Dendritic cell treated with granulocyte-macrophage colony-stimulating factor and Interleukin-4, amounts not matched to agents 40 ng/mL and 50 ng/mL, for 4 days (primary cell): Measurements from ENCODE around the gene AKAP12.
A peak's percentile ranks its signal among the peaks of the same experiment; 100 is the strongest.

Experiments used
- H3K27ac Mint-ChIP-seq: one replicate; pipeline ENCODE4 v1.8.0; 2022; ENCODE audit warnings: mild to moderate bottlenecking, mixed read lengths
- H3K27me3 Mint-ChIP-seq: one replicate; pipeline ENCODE4 v1.8.0; 2022; ENCODE audit warnings: mild to moderate bottlenecking, mixed read lengths
- H3K36me3 Mint-ChIP-seq: one replicate; pipeline ENCODE4 v1.8.0; 2022; ENCODE audit warnings: low read depth, mixed read lengths
- H3K4me1 Mint-ChIP-seq: one replicate; pipeline ENCODE4 v1.8.0; 2022; ENCODE audit warnings: low read depth, mixed read lengths
- H3K4me3 Mint-ChIP-seq: one replicate; pipeline ENCODE4 v1.8.0; 2022; ENCODE audit warnings: mild to moderate bottlenecking, moderate library complexity, mixed read lengths
- H3K9me3 Mint-ChIP-seq: one replicate; pipeline ENCODE4 v1.8.0; 2022; ENCODE audit warnings: mixed read lengths
- intact Hi-C: fragments of 100-400 bp; cut with micrococcal nuclease; formaldehyde crosslinking; loops from one replicate; pipeline ENCODE4 v1.15.0; 2022

Gene AKAP12

GRCh38 chr6:151225919-151226318, 13.8 kb upstream of the AKAP12 start:
- H3K4me1 Mint-ChIP-seq, result peaks cover 12% of the 10 kb centered on the region
- H3K27me3 Mint-ChIP-seq, result no peaks in the 10 kb centered on the region
- H3K36me3 Mint-ChIP-seq, result no peaks in the 10 kb centered on the region
- no peak overlapping the region for H3K4me3 Mint-ChIP-seq
- H3K9me3 Mint-ChIP-seq, result no peaks in the 10 kb centered on the region
- intact Hi-C loops, result no loop called here
- H3K27ac Mint-ChIP-seq, result no peak overlapping the region

DNA sequence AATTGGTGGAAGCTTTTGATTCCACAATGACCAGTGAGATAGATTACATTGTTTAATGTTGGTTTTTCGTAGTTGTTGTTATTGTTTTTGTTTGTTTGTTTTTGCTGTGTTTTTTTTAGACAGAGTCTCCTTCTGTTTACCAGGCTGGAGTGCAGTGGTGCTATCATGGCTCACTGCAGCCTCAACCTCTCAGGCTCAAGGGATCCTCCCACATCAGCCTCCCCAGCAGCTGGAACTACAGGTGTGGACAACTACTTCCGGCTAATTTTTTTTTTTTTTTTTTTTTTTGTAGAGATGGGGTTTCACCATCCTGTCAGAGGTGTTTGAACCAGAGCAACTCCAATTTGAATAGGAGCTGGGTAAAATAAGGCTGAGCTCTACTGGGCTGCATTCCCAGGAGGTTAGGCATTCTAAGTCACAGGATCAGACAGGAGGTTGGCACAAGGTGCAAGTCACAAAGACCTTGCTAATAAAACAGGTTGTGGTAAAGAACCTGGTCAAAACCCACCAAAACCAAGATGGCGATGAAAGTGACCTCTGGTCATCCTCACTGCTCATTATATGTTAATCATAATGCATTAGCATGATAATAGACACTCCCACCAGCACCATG, 10.9 kb upstream of the AKAP12 start:
- H3K4me1 Mint-ChIP-seq, result peaks cover 12% of the 10 kb centered on the region
- intact Hi-C loops, result no loop called here
- H3K9me3 Mint-ChIP-seq, result no peaks in the 10 kb centered on the region
- H3K27ac Mint-ChIP-seq, result no peak overlapping the region
- H3K36me3 Mint-ChIP-seq, result no peaks in the 10 kb centered on the region
- peaks cover 5% of the 10 kb centered on the region for H3K27me3 Mint-ChIP-seq
- H3K4me3 Mint-ChIP-seq, result no peak overlapping the region

GRCh38 chr6:151229401-151230276, 10.1 kb upstream of the AKAP12 start:
- H3K4me1 Mint-ChIP-seq, result peaks cover 12% of the 10 kb centered on the region
- peaks cover 9% of the 10 kb centered on the region for H3K27me3 Mint-ChIP-seq
- no peaks in the 10 kb centered on the region for H3K9me3 Mint-ChIP-seq
- no peak overlapping the region for H3K4me3 Mint-ChIP-seq
- peak overlapping the region; percentile 52 for H3K27ac Mint-ChIP-seq
- intact Hi-C loops, result no loop called here
- H3K36me3 Mint-ChIP-seq, result no peaks in the 10 kb centered on the region

- Mint-ChIP-seq H3K4me1 (peaks cover 12% of the 10 kb centered on the region), H3K27me3 (peaks cover 12% of the 10 kb centered on the region), H3K36me3 (no peaks in the 10 kb centered on the region), H3K9me3 (no peaks in the 10 kb centered on the region), H3K4me3 (no peak overlapping the region), H3K27ac (no peak overlapping the region)
- intact Hi-C loops, result no loop called here
These were observed 9.5 kb upstream of the AKAP12 start for GRCh38 chr6:151230277-151230577.

GRCh38 chr6:151232899-151233298, 6.9 kb upstream of the AKAP12 start:
- Mint-ChIP-seq H3K27me3 (peaks cover 20% of the 10 kb centered on the region), H3K36me3 (no peaks in the 10 kb centered on the region), H3K9me3 (no peaks in the 10 kb centered on the region), H3K27ac (no peak overlapping the region), H3K4me1 (peaks cover 12% of the 10 kb centered on the region), H3K4me3 (no peak overlapping the region)
- intact Hi-C loops, result no loop called here

- peaks cover 28% of the 10 kb centered on the region for H3K27me3 Mint-ChIP-seq
- H3K4me1 Mint-ChIP-seq, result peaks cover 12% of the 10 kb centered on the region
- no peaks in the 10 kb centered on the region for H3K9me3 Mint-ChIP-seq
- no peak overlapping the region for H3K4me3 Mint-ChIP-seq
- intact Hi-C loops, result no loop called here
- no peaks in the 10 kb centered on the region for H3K36me3 Mint-ChIP-seq
- H3K27ac Mint-ChIP-seq, result no peak overlapping the region
These were observed 6.0 kb upstream of the AKAP12 start for GRCh38 chr6:151233731-151234130.

- Mint-ChIP-seq H3K27me3 (peaks cover 57% of the 10 kb centered on the region), H3K27ac (no peak overlapping the region), H3K4me1 (no peaks in the 10 kb centered on the region), H3K36me3 (no peaks in the 10 kb centered on the region), H3K9me3 (no peaks in the 10 kb centered on the region), H3K4me3 (no peak overlapping the region)
- intact Hi-C loops, result no loop called here
These were observed 2.9 kb upstream of the AKAP12 start for GRCh38 chr6:151236668-151237401.

DNA sequence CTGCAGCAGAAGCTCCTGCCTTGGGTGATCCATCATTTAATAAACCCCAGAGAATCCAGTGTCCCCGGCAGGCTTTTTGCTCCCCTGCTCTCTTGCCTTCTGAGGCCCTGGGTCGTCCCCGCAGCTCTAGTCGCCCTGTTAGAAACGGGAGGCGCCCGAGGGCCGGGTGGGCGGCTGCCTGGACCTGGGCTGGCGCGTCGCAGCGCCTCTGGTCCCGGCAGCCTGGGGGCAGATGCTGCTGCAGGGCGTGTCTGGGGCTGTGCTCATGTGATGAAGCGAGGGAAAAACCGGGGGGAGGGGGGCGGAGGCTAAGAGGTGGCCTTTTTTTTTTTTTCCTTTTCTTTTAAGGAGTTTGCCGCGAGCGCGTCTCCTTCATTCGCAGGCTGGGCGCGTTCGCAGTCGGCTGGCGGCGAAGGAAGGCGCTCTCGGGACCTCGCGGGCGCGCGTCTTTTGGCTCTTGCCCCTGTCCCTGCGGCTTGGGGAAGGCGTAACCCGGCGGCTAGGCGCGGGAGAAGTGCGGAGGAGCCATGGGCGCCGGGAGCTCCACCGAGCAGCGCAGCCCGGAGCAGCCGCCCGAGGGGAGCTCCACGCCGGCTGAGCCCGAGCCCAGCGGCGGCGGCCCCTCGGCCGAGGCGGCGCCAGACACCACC, 394 bp downstream of the AKAP12 start:
- Mint-ChIP-seq H3K27me3 (peaks cover 74% of the 10 kb centered on the region), H3K4me3 (peak overlapping the region; percentile 70), H3K27ac (no peak overlapping the region), H3K4me1 (no peaks in the 10 kb centered on the region), H3K9me3 (no peaks in the 10 kb centered on the region), H3K36me3 (no peaks in the 10 kb centered on the region)
- intact Hi-C loops, result loop anchor here (1.0 kb wide), 1 partner anchor 24 kb away; no protein-coding TSS in a partner anchor

DNA sequence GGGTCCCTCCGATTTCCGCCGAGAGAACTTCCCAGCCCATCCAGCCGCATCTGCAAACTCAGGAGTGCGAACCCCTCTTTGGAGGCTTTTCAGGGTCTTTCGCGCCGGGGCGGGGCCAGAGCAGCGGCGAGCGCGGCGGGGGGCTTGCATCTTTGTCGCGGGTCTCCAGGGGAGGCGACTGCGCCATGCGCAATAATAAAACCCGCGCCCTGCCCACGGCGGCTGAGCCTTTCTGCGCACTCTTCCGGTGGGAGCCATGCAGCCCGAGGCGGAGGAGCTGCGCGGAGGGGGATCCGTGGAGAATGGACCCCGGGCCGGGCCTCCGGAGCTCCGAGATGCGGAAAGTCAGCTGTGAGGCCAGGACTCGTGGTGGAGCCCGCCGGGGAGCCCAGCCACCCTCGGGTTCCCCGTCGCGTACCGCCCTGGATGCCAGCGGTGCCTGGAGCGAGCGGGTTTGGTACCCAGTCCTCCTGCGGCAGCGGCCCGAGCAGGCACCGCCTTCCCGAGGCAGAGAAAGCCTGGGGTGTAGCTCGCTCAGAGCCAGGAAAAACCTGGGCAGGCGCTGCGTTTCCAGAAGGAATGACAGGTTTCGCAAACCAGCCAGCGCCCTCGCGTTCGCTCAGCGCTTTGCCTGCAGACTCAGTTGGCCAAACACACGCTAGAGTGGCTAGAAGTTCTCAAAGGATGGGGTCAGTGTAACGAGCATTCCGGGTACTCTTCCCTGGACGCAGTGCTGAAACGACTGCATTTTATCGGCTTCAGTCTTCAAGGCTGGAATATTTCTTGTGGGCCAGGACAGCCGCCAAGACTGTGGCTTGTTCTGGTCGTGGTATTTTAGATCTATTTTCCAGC, 1.2 kb downstream of the AKAP12 start:
- Mint-ChIP-seq H3K4me3 (no peak overlapping the region), H3K27ac (no peak overlapping the region), H3K27me3 (peaks cover 74% of the 10 kb centered on the region), H3K36me3 (no peaks in the 10 kb centered on the region), H3K4me1 (no peaks in the 10 kb centered on the region), H3K9me3 (no peaks in the 10 kb centered on the region)
- intact Hi-C loops, result loop anchor here (1.0 kb wide), 1 partner anchor 23 kb away; no protein-coding TSS in a partner anchor

- no peaks in the 10 kb centered on the region for H3K36me3 Mint-ChIP-seq
- H3K4me3 Mint-ChIP-seq, result no peak overlapping the region
- no peaks in the 10 kb centered on the region for H3K4me1 Mint-ChIP-seq
- H3K27ac Mint-ChIP-seq, result no peak overlapping the region
- H3K27me3 Mint-ChIP-seq, result peaks cover 77% of the 10 kb centered on the region
- intact Hi-C loops, result no loop called here
- no peaks in the 10 kb centered on the region for H3K9me3 Mint-ChIP-seq
These were observed 2.1 kb downstream of the AKAP12 start for GRCh38 chr6:151241853-151242252.

GRCh38 chr6:151242420-151242861, 2.7 kb downstream of the AKAP12 start:
- Mint-ChIP-seq H3K36me3 (no peaks in the 10 kb centered on the region), H3K4me1 (no peaks in the 10 kb centered on the region), H3K9me3 (no peaks in the 10 kb centered on the region), H3K4me3 (no peak overlapping the region), H3K27ac (no peak overlapping the region), H3K27me3 (peaks cover 77% of the 10 kb centered on the region)
- intact Hi-C loops, result no loop called here

- H3K27me3 Mint-ChIP-seq, result peaks cover 78% of the 10 kb centered on the region
- no peaks in the 10 kb centered on the region for H3K9me3 Mint-ChIP-seq
- no peaks in the 10 kb centered on the region for H3K4me1 Mint-ChIP-seq
- H3K4me3 Mint-ChIP-seq, result no peak overlapping the region
- no peaks in the 10 kb centered on the region for H3K36me3 Mint-ChIP-seq
- intact Hi-C loops, result no loop called here
- H3K27ac Mint-ChIP-seq, result no peak overlapping the region
These were observed 3.7 kb downstream of the AKAP12 start for GRCh38 chr6:151243481-151243880.

DNA sequence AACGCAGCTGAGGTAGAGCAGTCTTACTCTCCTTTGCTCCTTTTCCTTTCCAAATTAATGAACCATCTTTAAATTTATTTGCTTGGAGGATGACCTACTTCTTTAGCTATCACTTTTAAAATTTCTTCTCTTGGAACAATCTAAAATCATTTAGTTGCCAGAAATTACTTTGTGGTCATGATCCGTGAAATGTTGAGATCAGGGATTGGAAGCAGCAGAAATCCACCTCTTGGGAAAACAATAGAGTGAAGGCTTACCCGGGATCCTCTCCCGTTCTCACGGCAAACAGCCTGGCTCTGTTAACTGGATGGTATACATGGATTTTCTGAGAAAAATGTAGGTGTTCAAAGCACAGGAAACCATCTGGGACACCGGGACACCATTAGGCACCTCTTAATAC, 7.7 kb downstream of the AKAP12 start:
- intact Hi-C loops, result no loop called here
- no peaks in the 10 kb centered on the region for H3K36me3 Mint-ChIP-seq
- H3K27me3 Mint-ChIP-seq, result peaks cover 41% of the 10 kb centered on the region
- no peak overlapping the region for H3K27ac Mint-ChIP-seq
- no peaks in the 10 kb centered on the region for H3K4me1 Mint-ChIP-seq
- no peaks in the 10 kb centered on the region for H3K9me3 Mint-ChIP-seq
- no peak overlapping the region for H3K4me3 Mint-ChIP-seq
